Measurements from ENCODE around the gene LCN15.

DNA sequence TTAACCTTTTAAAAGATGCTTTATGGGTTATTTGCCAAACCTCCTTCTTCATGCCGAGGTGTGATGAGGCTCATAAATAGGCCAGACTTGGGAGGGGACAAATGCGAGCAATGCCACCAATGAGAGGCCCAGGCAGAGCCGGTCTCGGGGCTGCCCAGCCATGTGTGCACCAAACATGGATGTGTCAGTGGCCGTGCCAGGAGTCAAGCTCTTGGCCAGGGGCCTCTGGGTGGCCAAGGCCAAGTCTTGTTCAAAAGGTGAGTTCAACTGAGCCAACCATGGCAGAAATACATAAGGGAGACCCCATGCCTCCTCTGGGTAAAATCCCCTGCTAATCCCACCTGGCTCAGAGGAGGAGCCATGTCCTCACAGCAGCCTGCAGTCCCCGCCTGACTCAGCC lies 10.9 kb upstream of the LCN15 start:
- no peak for TF ChIP-seq CTCF (IDR thresholded peaks at IDR 0.05)
- no peak for TF ChIP-seq POLR2A (IDR thresholded peaks at IDR 0.05)

Measured in sigmoid colon (tissue), 3 donors.